MCF 10A (cell line): ENCODE results near the gene MGAT1. TPM values are rescaled to one million over a fixed set of nuclear protein-coding genes. Genes with fewer than 3 reads are reported as not detected.

Experiments used
- Bru-seq: library from RNA; stranded (reverse); fragments of 400-500 nt; gene quantifications from one replicate; lab custom pipeline; 2021; lab: Mats Ljungman, UMichigan
- BruChase-seq, 2 experiments: library from RNA; stranded (reverse); fragments of 400-500 nt; gene quantifications; one replicate each; lab custom pipeline; 2021; lab: Mats Ljungman, UMichigan
- BruUV-seq: library from RNA; stranded (reverse); fragments of 400-500 nt; replicated peaks from 2 replicates; lab custom pipeline; 2021; lab: Mats Ljungman, UMichigan
- CTCF ChIA-PET: fragments of 300-600 bp; sonication (Branson Sonifier 250); formaldehyde crosslinking; extraction: SDS; loops from one replicate; lab custom pipeline; 2021; ENCODE audit warnings: antibody characterized with exemption, inconsistent platforms; lab: Yijun Ruan, JAX
- POLR2A ChIA-PET: fragments of 300-600, 350-650 bp; sonication (Branson Sonifier 250); formaldehyde crosslinking; extraction: SDS; loops from one replicate; lab custom pipeline; 2020; ENCODE audit warnings: antibody characterized with exemption, inconsistent platforms; lab: Yijun Ruan, JAX
- DNase-seq: peaks from one replicate; pipeline ENCODE4 v3.0.0-alpha.2; 2018; ENCODE audit not compliant: unreplicated experiment
- H3K27ac Mint-ChIP-seq: one replicate; pipeline ENCODE4 v1.8.0; 2022; ENCODE audit warnings: mild to moderate bottlenecking, low read depth, mixed read lengths; ENCODE audit not compliant: unreplicated experiment
- H3K27me3 Mint-ChIP-seq: one replicate; pipeline ENCODE4 v1.8.0; 2022; ENCODE audit warnings: mixed read lengths; ENCODE audit not compliant: insufficient read depth, unreplicated experiment
- H3K36me3 Mint-ChIP-seq: one replicate; pipeline ENCODE4 v1.8.0; 2022; ENCODE audit warnings: mild to moderate bottlenecking, moderate library complexity, mixed read lengths; ENCODE audit not compliant: insufficient read depth, unreplicated experiment
- H3K4me1 Mint-ChIP-seq: one replicate; pipeline ENCODE4 v1.8.0; 2022; ENCODE audit warnings: mixed read lengths; ENCODE audit not compliant: insufficient read depth, unreplicated experiment
- H3K4me3 Mint-ChIP-seq: one replicate; pipeline ENCODE4 v1.8.0; 2022; ENCODE audit warnings: mild to moderate bottlenecking, moderate library complexity, mixed read lengths; ENCODE audit not compliant: unreplicated experiment
- H3K9me3 Mint-ChIP-seq: one replicate; pipeline ENCODE4 v1.8.0; 2022; ENCODE audit warnings: mixed read lengths; ENCODE audit not compliant: unreplicated experiment
- CTCF ChIP-seq: fragments of 200-600 bp; IDR thresholded peaks from one replicate; pipeline ENCODE4 v1.8.0; 2022; ENCODE audit warnings: antibody characterized with exemption, mild to moderate bottlenecking; ENCODE audit not compliant: unreplicated experiment
- intact Hi-C: fragments of 100-400 bp; cut with micrococcal nuclease; formaldehyde crosslinking; loops from 2 replicates; pipeline ENCODE4 v1.14.1; 2022
- long read RNA-seq: library from polyadenylated mRNA; stranded (forward); transcript quantifications from one replicate; pipeline ENCODE4 v2.0.0, GENCODE V29; 2022
- total RNA-seq: library from RNA; stranded (reverse); gene quantifications from 2 replicates; pipeline ENCODE4 v1.2.3, GENCODE V29; 2022

Gene MGAT1
- 135 and 150 TPM in 2 replicates for total RNA-seq
- Bru-seq, nascent RNA = percentile 82 among the genes with signal in this experiment
- BruChase-seq, experiment 1, labeled RNA remaining after a 6-hour chase = percentile 92 among the genes with signal in this experiment
- percentile 85 among the genes with signal in this experiment for BruChase-seq, experiment 2, labeled RNA remaining after a 2-hour chase
- long read RNA-seq, transcript MGAT1-203 (3 exons, 3,077 nt) = minor isoform, 26 of 548 reads
- long read RNA-seq, transcript MGAT1-201 (2 exons, 2,761 nt) = major isoform, 444 of 548 reads
- long read RNA-seq, transcript MGAT1-209 (2 exons, 534 nt) = minor isoform, 8 of 548 reads
- long read RNA-seq, partial matches to known transcripts = 3 of 548 reads
- long read RNA-seq, other reads (novel, unspliced or antisense) = 65 of 548 reads

GRCh38 chr5:180802325-180803180 lies at the start of gene MGAT1:
TSS of gene MGAT1 (minus strand) at chr5:180802806. CDS start at chr5:180792971, 9,835 bp downstream.
- TF ChIP-seq CTCF = no peak
- ChIA-PET CTCF (interaction anchor here (0.6 to 2.7 kb wide), 5 partner anchors 8 to 382 kb away, joined by 3 to 14 read pairs (median 5); no protein-coding TSS in a partner anchor), POLR2A (interaction anchor here (0.5 to 4.6 kb wide), 27 partner anchors 8 to 1248 kb away, joined by 3 to 78 read pairs (median 4); partner anchors contain the start of genes TRIM41, TRIM52 and ZFP62)
- Mint-ChIP-seq H3K4me1 (peaks cover 61% of the 10 kb centered on the region), H3K4me3 (peak within 1 kb of the TSS; percentile 75), H3K27ac (peak within 1 kb of the TSS; percentile 78), H3K9me3 (no peaks in the 10 kb centered on the region), H3K27me3 (no peaks in the 10 kb centered on the region), H3K36me3 (peaks cover 54% of the 10 kb centered on the region)
- DNase-seq = peak; percentile 93
- no TSS peak for BruUV-seq
- intact Hi-C loops = loop anchor here (1.0 to 5.0 kb wide), 3 partner anchors 24 to 385 kb away; partner anchors contain the start of gene ZFP62

DNA sequence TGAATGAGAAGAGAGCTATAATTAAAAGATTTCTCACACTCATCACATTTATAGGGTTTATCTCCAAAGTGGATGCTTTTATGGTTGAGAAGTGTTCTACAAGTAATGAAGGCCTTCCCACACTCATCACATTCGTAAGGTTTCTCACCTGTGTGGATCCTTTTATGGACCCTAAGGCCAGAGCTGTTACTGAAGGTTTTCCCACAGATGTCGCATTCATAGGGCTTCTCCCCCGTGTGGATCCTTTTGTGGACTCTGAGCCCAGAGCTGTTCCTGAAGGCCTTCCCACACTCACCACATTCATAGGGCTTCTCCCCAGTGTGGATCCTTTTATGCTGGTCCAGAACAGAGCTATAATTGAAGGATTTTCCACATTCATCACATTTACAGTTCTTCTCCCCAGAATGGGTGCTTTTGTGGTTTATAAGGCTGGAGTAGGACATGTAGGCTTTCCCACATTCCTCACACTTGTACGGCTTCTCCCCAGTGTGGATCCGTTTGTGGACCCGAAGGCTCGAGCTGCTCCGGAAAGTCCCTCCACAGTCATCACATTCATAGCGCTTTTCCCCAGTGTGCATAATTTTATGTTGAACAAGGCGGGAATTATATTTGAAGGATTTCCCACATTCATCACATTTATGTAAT lies 48.0 kb upstream of the MGAT1 start:
- Mint-ChIP-seq H3K36me3 (peaks cover 79% of the 10 kb centered on the region), H3K27me3 (no peaks in the 10 kb centered on the region), H3K9me3 (peaks cover 55% of the 10 kb centered on the region), H3K4me3 (no peak overlapping the region), H3K27ac (no peak overlapping the region), H3K4me1 (peaks cover 4% of the 10 kb centered on the region)
- intact Hi-C loops = no loop called here
- DNase-seq = no peak
- TSS peak; percentile 13 for BruUV-seq
- CTCF ChIA-PET = interaction anchor here (0.5 to 1.2 kb wide), 5 partner anchors 10 to 324 kb away, joined by 3 to 4 read pairs (median 3); no protein-coding TSS in a partner anchor
- POLR2A ChIA-PET = interaction anchor here (0.9 to 1.3 kb wide), 4 partner anchors 10 to 41 kb away, joined by 3 to 4 read pairs (median 4); no protein-coding TSS in a partner anchor
- TF ChIP-seq CTCF = no peak

DNA sequence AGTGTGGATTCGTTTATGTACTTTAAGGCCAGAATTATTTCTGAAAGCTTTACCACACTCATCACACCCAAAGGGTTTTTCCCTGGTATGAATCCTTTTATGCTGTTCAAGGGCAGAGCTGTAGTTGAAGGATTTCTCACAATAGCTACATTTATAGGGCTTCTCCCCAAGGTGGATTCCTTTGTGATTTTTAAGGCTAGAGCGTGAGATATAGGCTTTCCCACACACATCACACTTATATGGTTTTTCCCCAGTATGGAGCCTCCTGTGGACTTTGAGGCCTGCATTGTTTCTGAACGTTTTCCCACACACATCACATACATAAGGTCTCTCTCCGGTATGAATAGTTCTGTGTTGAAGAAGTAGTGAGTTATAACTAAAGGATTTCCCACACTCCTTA lies 47.2 kb upstream of the MGAT1 start:
- H3K9me3 Mint-ChIP-seq = peaks cover 49% of the 10 kb centered on the region
- ChIA-PET POLR2A (interaction anchor here (1.2 to 1.3 kb wide), 2 partner anchors 39 to 41 kb away, joined by 3 to 4 read pairs; no protein-coding TSS in a partner anchor), CTCF (interaction anchor here (0.8 to 1.2 kb wide), 4 partner anchors 11 to 324 kb away, joined by 3 to 4 read pairs (median 3); no protein-coding TSS in a partner anchor)
- TF ChIP-seq CTCF = no peak
- no peak overlapping the region for H3K27ac Mint-ChIP-seq
- DNase-seq = no peak
- no TSS peak for BruUV-seq
- no peak overlapping the region for H3K4me3 Mint-ChIP-seq
- peaks cover 71% of the 10 kb centered on the region for H3K36me3 Mint-ChIP-seq
- no peaks in the 10 kb centered on the region for H3K27me3 Mint-ChIP-seq
- intact Hi-C loops = no loop called here
- H3K4me1 Mint-ChIP-seq = peaks cover 4% of the 10 kb centered on the region
